HG03060 (cell line): ENCODE measurements around the gene LCP1.
A peak's percentile ranks its signal among the peaks of the same experiment; 100 is the strongest.

Experiments
- ATAC-seq: cut with Tn5 transposase; IDR thresholded peaks from one replicate; pipeline ENCODE4 v1.9.1; 2021; ENCODE audit warnings: low read depth, moderate number of reproducible peaks; ENCODE audit not compliant: unreplicated experiment

The LCP1 gene

DNA sequence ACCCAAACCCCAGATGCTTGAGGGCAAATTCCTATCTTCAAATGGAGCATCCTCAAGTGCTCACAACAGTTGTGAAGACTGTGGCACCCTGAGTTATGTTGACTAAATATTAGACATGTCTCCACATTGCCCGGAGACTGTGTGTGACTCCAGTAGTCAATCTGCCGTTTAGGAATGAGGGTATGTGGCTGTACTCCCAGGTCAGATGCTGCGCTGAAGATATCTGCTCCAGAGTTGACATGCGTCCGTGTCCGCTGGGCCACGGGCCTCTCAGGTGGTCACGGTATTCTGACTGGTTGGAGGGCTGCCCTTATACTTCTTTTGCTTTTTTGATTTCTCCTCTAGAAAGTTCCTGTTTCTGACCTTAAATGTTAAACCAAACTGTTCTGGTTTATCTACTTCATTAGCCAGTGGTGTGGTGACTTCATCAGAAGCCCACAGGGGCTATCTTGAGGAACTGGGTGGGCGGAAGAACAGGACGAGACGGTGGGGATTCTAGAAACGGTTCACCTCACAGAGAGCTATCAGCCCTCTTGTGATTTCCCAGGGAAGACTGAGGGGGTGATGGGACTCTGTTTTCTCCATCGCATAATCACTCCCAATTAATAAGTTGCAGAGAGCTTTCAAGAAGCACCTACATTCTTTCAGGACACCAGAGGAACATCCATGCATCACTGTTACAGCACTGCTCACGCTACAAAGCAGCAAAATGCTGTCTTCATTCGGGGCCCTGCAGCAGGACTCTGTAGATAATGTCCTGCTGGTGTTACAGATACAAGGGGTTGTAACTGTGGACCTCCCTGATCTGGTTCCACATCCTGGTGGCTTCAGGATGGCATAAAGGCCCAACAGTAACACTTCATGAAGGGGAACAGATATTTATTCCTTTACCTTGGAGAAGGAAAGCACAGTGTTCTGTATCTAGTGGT, 1.3 kb upstream of the LCP1 start:
- ATAC-seq = no peak

DNA sequence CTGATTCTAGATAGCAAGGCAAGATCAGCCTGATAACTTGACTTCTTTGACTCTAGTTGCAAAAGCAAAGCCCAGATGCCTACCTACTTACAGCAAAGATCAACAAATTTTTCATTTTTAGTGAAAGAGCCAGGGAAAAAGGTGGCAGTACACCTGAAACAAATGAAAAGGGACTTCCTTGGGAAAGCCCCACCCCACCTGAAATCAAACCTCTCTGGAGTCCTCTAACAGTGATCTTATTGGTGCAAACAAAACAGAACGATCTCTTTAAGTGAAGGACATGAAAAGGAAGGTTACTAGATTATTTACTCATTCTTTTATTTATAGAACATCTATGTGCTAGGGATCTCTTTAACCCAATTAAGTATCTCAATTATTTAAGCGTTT, 507 bp upstream of the LCP1 start:
- no peak for ATAC-seq

DNA sequence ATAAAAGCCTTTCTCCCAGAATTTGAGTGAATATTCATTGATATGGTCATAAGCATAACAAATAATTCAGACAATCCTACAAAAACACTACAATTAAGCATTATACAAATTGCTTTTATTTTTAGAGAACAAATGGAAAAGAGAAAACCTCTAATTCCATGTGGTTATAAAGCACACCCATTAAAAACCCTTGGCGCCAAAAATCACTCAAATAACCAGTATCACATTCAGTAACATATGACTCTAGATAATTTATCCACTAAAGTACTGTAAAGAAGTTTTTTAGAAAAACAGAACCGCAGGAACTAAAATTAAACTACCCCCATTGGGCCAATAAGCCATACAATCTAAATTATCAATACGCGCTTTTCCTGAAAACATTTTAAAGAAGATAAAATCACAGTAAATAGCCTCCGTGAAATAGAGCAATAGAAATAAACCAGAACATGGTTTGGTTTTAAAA, 569 bp downstream of the LCP1 start:
- ATAC-seq = no peak

GRCh38 chr13:46179969-46180763, 1.8 kb downstream of the LCP1 start:
- no peak for ATAC-seq

DNA sequence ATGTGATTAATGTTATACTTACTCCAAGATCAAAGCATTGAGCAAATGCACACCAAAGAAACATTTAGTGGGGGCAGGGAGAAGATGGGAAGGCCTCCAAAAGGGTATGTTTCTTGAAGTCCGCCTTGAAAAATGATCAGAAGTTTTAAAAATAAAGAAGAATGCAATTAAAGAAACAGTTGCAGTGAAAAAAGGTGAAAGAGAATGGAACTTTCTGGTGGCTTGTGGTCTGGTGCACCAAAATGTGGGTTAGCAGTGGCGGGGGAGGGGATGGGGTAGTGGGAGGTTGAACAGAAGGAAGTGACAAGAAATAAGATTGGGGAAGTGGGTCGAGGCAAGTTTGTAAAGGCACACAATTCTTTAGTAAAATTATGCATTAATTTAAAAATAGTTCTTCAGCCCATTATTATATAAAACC, 2.5 kb downstream of the LCP1 start:
- no peak for ATAC-seq

GRCh38 chr13:46178821-46179220, 3.2 kb downstream of the LCP1 start:
- ATAC-seq = no peak

DNA sequence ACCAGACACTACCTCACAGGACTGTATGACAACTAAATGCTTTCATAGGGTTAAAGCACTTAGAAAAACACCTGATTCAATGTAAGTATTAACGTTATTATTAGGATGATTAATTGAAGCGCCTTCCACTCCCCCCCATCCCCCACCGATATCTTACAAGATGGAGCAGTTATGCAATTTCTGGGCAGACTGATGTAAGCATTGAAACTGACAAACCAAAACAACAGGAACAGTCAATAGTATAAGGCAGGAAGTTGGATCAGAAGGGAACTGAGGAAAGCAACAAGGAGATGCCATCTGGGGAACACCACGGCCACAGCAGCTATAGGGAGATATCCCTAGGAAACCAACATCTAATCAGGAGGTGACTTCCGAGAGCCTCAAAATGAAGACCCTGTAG, 3.8 kb downstream of the LCP1 start:
- ATAC-seq = no peak

- peak; percentile 38 for ATAC-seq
Observed at GRCh38 chr13:46176756-46177155, 5.2 kb downstream of the LCP1 start.

DNA sequence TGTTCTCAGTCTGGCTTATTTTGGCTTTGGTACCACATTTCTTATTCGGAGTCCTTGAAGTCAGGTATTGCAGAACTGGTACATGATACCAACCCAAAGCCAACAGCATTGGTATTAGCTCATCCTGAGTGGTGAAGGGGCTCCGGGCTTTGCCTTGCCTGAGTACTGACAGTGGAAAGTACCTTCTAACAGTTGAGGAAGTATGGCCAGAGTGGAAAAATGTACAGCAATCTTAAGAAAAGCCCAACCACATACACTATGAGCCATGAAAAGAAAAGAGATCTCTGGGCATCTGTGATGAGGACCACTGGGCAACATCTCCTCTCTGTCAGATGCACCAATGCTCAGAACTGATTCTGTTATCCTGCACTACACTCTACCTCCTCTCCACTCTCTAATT, 8.3 kb downstream of the LCP1 start:
- ATAC-seq = no peak

DNA sequence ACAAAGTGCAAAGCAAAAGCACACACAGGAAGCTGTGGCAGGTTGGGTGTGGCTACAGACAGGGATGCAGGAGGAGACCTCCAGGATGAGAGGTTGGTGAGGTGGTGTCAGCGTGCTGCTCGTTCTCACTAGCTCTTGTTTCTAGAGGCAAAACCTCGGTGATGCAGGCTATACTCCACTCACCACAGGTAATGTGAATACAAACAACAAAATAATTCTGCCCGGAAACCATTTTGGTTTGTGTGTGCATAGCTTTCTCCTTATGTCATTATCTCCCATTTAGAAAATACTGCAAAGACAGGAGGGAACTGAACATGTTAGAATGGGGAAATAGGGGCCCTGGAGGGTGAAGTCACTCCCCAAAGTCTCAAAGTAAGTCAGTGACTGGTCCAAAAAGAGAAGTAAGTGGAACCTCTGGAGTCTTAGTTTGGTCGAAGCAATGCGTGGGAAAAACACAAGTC, 9.4 kb downstream of the LCP1 start:
- ATAC-seq = no peak

DNA sequence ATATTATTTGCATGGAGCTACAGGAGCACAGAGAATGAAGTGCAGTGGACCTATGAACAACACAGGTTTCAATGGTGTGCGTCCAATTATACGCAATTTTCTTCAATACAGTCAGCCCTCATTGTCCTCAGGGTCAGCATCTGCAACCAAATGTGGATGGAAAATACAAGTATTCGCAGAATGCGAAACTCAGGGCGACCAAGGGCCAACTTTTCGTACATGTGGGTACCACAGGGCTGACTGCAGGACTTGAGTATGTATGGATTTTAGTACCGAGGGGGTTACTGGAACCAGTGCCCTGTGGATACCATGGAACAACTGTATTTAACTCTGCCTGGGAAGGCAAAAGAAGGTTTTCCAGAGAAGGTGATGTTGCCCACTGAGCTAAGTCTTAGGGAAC, 10.2 kb downstream of the LCP1 start:
- no peak for ATAC-seq

DNA sequence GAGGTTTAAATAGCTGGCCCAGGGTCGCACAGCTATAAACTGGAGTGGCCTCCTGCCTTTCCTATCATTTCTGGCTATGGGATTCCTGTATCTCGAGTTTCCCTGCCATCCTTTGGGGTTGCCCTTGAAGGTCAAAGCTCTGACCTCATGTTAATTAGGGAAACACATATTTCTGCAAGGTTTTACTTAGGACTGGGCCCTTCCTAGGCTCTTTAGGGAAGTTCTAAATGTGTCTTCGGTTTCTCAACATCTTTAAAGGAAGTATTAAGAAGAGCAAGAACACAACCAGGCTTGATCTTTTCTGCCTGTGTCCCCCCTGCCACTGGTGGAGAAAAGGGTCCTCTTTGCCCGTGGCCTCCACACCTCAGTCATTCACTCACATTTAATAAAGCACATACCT, 10.8 kb downstream of the LCP1 start:
- ATAC-seq = no peak

DNA sequence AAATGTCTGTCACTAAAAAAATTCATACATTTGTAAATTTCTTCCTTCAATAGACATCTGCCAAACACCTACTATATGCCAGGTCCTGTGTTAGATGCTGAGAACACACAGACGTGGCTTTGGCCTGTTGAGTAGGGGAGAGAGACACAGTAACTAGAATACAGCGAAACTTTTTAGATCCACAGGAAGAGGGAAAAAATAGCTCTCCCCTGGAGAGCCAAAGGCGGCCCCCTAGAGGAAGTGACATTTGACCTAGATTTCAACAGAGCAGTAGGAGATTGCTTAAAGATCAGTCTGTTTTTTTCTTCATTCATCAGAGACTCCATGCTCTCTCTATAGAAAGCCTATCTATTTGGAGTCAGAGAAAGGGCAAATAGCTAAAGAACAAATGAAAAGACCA, 11.3 kb downstream of the LCP1 start:
- ATAC-seq = no peak

GRCh38 chr13:46170268-46170667, 11.7 kb downstream of the LCP1 start:
- no peak for ATAC-seq

- ATAC-seq = no peak
Observed at GRCh38 chr13:46169758-46170157, 12.2 kb downstream of the LCP1 start.

- ATAC-seq = no peak
Observed at GRCh38 chr13:46168783-46169182, 13.2 kb downstream of the LCP1 start.

DNA sequence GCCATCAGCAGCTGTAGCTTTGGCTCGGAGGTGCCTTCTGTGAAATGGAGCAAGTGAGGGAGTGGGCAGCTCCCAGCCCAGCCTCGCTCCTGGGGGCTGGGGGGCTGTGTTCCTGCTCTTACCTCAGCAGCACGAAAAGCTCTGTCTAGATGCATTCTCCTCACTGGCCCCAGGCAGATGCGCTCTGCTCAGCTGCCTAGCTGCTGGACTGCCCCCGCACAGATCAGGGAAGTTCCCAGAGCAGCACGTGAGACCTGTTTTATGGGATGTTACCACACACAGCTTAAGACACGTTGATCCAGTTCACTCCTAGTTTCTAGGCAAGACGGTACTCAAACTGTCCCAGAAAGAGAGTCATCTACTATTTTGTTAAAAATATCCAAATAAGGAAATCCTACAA, 13.6 kb downstream of the LCP1 start:
- no peak for ATAC-seq

DNA sequence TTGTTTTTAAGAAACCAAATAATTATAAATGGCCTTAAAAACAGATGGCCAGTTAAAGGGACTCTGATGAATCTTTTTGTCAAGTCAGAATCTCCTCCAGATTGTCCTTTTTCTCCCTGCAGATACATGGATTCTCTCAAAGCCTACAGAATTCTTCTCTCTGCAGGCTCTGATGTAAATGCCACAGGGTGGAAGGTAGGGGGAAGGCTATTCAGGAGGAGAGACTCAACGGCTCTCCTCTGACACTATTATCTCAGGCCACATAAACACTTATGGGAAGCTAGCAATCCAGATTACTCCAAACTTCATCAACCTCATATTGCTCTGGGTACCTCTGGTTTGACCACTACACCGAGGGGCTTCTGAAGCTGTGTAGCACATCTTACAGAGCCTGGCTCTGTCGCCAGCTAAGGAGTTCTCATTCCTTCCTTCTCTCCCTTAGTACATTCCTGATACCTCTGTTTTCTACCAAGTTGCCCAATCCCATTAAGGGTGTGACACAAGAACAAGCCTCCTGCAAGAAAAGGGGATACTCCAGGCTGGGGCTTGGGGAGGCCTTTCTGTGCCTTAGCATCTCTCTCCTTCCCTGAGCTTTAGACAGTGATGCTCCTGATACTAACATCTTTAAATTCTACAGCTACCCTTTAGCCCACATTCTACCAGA, 14.9 kb downstream of the LCP1 start:
- ATAC-seq = no peak

- ATAC-seq = no peak
Observed at GRCh38 chr13:46166224-46166584, 15.8 kb downstream of the LCP1 start.

DNA sequence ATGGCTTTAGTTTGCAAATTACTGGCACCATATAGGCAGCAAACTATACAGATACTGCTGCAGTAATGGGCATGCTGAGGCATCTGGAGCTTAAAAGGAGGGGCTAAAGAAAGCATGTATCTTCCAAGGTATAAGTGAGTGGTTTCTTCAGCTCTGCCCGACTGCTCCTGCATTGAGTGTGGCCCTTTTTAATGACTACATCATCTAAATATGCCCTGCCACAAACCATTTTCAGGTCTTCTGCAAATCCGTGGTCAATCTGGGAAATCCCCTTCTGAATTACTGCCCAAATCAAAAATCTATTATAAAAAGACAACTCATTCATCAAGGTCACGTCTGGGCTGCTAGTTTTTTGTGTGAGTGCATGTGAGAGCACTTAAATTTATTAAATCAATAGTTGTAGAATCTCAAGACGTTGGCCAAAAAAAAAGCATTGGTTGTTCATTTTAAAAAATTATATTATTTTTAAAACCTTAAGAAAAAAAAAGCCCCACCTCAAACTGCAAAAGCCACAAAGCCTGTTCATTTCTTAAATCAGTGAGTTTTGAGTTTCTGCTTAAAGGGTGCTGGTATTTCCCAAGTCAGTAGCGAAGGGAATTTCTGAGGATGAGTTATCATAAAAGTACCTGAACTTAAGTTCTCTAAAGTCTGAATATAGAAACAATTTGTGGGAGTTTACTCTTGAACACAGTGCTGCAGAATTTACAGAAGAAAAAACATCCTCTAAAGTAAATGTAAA, 16.3 kb downstream of the LCP1 start:
- ATAC-seq = peak; percentile 40
